ENCODE data around the gene TM6SF1.
"Not testable (repeated sequence)": the region's sequence is repeated elsewhere in the genome, so short reads cannot be mapped to it uniquely, and the experiment has no call there.

The TM6SF1 gene

GRCh38 chr15:83106994-83107840, at the start of gene TM6SF1:
Gene TM6SF1 (plus strand): TSS chr15:83107645. CDS start chr15:83107681, 36 bp downstream.
- DNase-seq (ENCODE audit: low read depth in 2 of 2), result no peak

- no peak for DNase-seq (ENCODE audit: low read depth in 2 of 2)
Measured at GRCh38 chr15:83057696-83058376, 49.6 kb upstream of the TM6SF1 start.

- DNase-seq (ENCODE audit: low read depth in 2 of 2), result no peak
Measured at GRCh38 chr15:83061680-83062079, 45.8 kb upstream of the TM6SF1 start.

- DNase-seq (ENCODE audit: low read depth in 2 of 2), result no peak
Measured at GRCh38 chr15:83062768-83063180, 44.7 kb upstream of the TM6SF1 start.

- DNase-seq (ENCODE audit: low read depth in 2 of 2), result no peak
Measured at GRCh38 chr15:83063551-83063950, 43.9 kb upstream of the TM6SF1 start.

GRCh38 chr15:83064859-83065258, 42.6 kb upstream of the TM6SF1 start:
- no peak for DNase-seq (ENCODE audit: low read depth in 2 of 2)

GRCh38 chr15:83065431-83065830, 42.0 kb upstream of the TM6SF1 start:
- no peak for DNase-seq (ENCODE audit: low read depth in 2 of 2)

- DNase-seq (ENCODE audit: low read depth in 2 of 2), result no peak
Measured at GRCh38 chr15:83066034-83066733, 41.3 kb upstream of the TM6SF1 start.

GRCh38 chr15:83066734-83067637, 40.5 kb upstream of the TM6SF1 start, which contains the start of gene BTBD1:
Gene BTBD1 (minus strand): TSS chr15:83067252. CDS start chr15:83067151, 101 bp downstream.
- DNase-seq (ENCODE audit: low read depth in 2 of 2), result peak; percentile 90 to 95

GRCh38 chr15:83067638-83067962, 39.8 kb upstream of the TM6SF1 start:
- DNase-seq (ENCODE audit: low read depth in 2 of 2), result no peak

- no peak for DNase-seq (ENCODE audit: low read depth in 2 of 2)
Measured at GRCh38 chr15:83068054-83068453, 39.4 kb upstream of the TM6SF1 start.

- DNase-seq (ENCODE audit: low read depth in 2 of 2), result peak in 1 of 2 donors; percentile 24
Measured at GRCh38 chr15:83069211-83069642, 38.2 kb upstream of the TM6SF1 start.

GRCh38 chr15:83077491-83078230, 29.8 kb upstream of the TM6SF1 start:
- DNase-seq (ENCODE audit: low read depth in 2 of 2), result no peak

- no peak for DNase-seq (ENCODE audit: low read depth in 2 of 2)
Measured at GRCh38 chr15:83078712-83079111, 28.7 kb upstream of the TM6SF1 start.

GRCh38 chr15:83081256-83082014, 26.0 kb upstream of the TM6SF1 start:
- DNase-seq (ENCODE audit: low read depth in 2 of 2), result no peak

- DNase-seq (ENCODE audit: low read depth in 2 of 2), result no peak
Measured at GRCh38 chr15:83082730-83083386, 24.6 kb upstream of the TM6SF1 start.

GRCh38 chr15:83085461-83085860, 22.0 kb upstream of the TM6SF1 start:
- DNase-seq (ENCODE audit: low read depth in 2 of 2), result not testable (repeated sequence)

- not testable (repeated sequence) for DNase-seq (ENCODE audit: low read depth in 2 of 2)
Measured at GRCh38 chr15:83085864-83086552, 21.4 kb upstream of the TM6SF1 start.

- DNase-seq (ENCODE audit: low read depth in 2 of 2), result no peak
Measured at GRCh38 chr15:83087576-83087975, 19.9 kb upstream of the TM6SF1 start.

Measured in stimulated activated CD8-positive, alpha-beta memory T cell treated with anti-CD3 and anti-CD28 coated beads, Interleukin-15, amount 100 ng/mL, for 48 hours (primary cell).